Smooth muscle cell of the umbilical artery (primary cell): ENCODE data around the gene TTC13. TPM values are rescaled to one million over a fixed set of nuclear protein-coding genes. Genes with fewer than 3 reads are reported as not detected.

ENCODE experiments used
- total RNA-seq: library from RNA; depleted of rRNA; stranded (reverse); fragments of >200 nt; gene quantifications from 2 replicates; pipeline ENCODE4 v1.2.3, GENCODE V29; 2014

The TTC13 gene
- total RNA-seq = 20.8 and 30.6 TPM in 2 replicates

GRCh38 chr1:230978491-230979388 is at the start of gene TTC13, which contains the start of gene ARV1:
Gene TTC13 (minus strand): TSS chr1:230978861. CDS start chr1:230978830, 31 bp downstream.
Gene ARV1 (plus strand): TSS chr1:230979094. CDS start chr1:230979106, 12 bp downstream.

GRCh38 chr1:230867903-230868735 is 110.5 kb downstream of the TTC13 start, which contains the start of gene C1orf198:
Gene C1orf198 (minus strand): TSS chr1:230868521. CDS start chr1:230868512, 9 bp downstream.

Other genes starting within 250 kb of the TTC13 start
- not detected in 2 replicates for gene CAPN9, start 231.5 kb downstream of the TTC13 start, total RNA-seq
- 24.6 and 41.4 TPM in 2 replicates for gene C1orf198, start 110.3 kb downstream of the TTC13 start, total RNA-seq
- gene ARV1, start 233 bp upstream of the TTC13 start, total RNA-seq = 11.3 and 15.7 TPM in 2 replicates
- 2.9 and 6.2 TPM in 2 replicates for gene FAM89A, start 61.4 kb upstream of the TTC13 start, total RNA-seq
- not detected in 2 replicates for gene TRIM67, start 183.2 kb upstream of the TTC13 start, total RNA-seq